ENCODE data around the gene ZNF618.

DNA sequence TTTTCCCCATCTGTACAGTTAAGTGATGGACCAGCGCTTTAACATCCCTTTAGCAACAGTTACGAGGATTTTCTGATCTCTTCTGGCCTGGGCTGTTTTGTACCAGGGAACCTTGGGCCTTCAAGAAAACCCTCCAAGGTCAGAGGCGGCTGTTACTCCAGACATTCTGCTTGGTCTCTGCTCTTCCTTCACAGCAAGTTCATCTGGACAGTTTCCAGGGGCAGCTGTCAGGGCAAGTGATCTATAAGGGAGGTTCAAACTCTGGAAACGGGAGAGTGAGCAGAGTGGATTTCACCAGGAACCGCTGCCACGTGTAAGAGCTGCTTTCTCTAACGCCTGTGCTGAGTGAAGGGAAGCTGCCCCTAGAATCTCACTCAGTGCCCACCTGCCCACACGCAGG, 36.7 kb downstream of the ZNF618 start:
- TF ChIP-seq, protein P1, sequence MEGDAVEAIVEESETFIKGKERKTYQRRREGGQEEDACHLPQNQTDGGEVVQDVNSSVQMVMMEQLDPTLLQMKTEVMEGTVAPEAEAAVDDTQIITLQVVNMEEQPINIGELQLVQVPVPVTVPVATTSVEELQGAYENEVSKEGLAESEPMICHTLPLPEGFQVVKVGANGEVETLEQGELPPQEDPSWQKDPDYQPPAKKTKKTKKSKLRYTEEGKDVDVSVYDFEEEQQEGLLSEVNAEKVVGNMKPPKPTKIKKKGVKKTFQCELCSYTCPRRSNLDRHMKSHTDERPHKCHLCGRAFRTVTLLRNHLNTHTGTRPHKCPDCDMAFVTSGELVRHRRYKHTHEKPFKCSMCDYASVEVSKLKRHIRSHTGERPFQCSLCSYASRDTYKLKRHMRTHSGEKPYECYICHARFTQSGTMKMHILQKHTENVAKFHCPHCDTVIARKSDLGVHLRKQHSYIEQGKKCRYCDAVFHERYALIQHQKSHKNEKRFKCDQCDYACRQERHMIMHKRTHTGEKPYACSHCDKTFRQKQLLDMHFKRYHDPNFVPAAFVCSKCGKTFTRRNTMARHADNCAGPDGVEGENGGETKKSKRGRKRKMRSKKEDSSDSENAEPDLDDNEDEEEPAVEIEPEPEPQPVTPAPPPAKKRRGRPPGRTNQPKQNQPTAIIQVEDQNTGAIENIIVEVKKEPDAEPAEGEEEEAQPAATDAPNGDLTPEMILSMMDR (conservative IDR thresholded peaks at IDR 0.05; ENCODE audit: low read depth, low read length) = no peak
- TF ChIP-seq EZH2 (IDR thresholded peaks at IDR 0.05; ENCODE audit: borderline replicate concordance, low read depth, low read length, poor library complexity, severe bottlenecking) = no peak

Data from A673 (cell line).